Posterior vena cava (tissue), 2 donors: ENCODE measurements around the gene ABRACL. TPM values are rescaled to one million over a fixed set of nuclear protein-coding genes. Genes with fewer than 3 reads are reported as not detected.
A peak's percentile ranks its signal among the peaks of the same experiment; 100 is the strongest.
"Not testable (repeated sequence)": the region's sequence is repeated elsewhere in the genome, so short reads cannot be mapped to it uniquely, and the experiment has no call there.

Source experiments
- DNase-seq: peaks from one replicate; pipeline ENCODE4 v3.0.0-alpha.2; 2020; ENCODE audit warnings: low spot score
- intact Hi-C, 2 donors: fragments of 100-400 bp; cut with DNase I; formaldehyde crosslinking; loops; one replicate each; pipeline versions ENCODE4 v1.14.1 to v1.14.2; 2022 to 2023
- total RNA-seq, 2 donors: library from RNA; stranded (reverse); fragmentation: NEBNext Ultra II Directional; extraction: Animal tissue kit (Norgen Biotek cat#: 25700); gene quantifications; one replicate each; pipeline ENCODE4 v1.2.1, GENCODE V29; 2021
- donor health status: DM: yes; HTN: yes; CAD: no.
- donor health status: DM: yes; HTN: yes; CAD: no.

The ABRACL gene
- total RNA-seq, 2 donors from 2014 or later, result 15.0 to 16.2 TPM

DNA sequence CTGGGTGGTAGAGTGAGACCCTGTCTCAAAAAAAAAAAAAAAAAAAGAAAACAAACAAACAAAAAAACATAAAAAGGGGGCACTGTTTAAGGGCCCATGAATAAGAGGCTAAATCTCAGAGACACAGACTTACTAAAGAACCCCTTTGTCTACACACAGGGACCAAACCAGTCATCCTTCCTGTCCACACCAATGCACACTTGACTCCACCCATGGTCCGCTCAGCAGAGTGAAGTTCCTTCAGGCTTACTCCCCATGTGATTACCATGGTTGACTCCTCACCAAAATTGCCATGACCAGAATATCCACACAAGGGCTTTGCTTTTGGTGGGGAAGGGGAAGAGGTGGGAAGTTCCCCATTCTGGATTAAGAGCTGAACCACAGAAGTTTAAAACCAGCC lies 21.1 kb upstream of the ABRACL start:
- no peak for DNase-seq
- intact Hi-C loops, result no loop called here

GRCh38 chr6:139008117-139008516 lies 20.4 kb upstream of the ABRACL start:
- intact Hi-C loops, result no loop called here
- DNase-seq, result no peak

GRCh38 chr6:139010674-139011073 lies 17.9 kb upstream of the ABRACL start:
- no peak for DNase-seq
- intact Hi-C loops, result no loop called here

DNA sequence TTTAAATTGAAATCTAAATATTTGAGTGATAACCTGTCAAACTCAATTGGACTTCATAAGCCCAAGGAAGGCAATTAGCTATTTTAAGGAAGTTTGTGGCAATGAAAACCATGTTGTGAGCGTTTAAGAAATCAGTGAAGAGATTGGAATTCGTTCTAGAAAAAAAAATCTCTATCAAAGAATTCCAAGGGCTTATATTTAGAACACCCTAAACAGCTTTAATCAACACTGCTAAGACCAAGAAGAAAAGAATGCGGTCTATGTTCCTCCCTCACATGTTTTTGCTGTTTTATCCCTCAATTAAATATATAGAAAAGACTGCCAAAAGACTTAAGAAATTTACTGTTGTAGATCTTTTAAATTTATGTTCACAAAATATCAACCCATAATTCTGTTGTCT lies 16.6 kb upstream of the ABRACL start:
- intact Hi-C loops, result no loop called here
- no peak for DNase-seq

- intact Hi-C loops, result no loop called here
- no peak for DNase-seq
Measured at GRCh38 chr6:139013185-139013800, 15.3 kb upstream of the ABRACL start.

GRCh38 chr6:139014945-139015344 lies 13.6 kb upstream of the ABRACL start:
- intact Hi-C loops, result no loop called here
- no peak for DNase-seq

DNA sequence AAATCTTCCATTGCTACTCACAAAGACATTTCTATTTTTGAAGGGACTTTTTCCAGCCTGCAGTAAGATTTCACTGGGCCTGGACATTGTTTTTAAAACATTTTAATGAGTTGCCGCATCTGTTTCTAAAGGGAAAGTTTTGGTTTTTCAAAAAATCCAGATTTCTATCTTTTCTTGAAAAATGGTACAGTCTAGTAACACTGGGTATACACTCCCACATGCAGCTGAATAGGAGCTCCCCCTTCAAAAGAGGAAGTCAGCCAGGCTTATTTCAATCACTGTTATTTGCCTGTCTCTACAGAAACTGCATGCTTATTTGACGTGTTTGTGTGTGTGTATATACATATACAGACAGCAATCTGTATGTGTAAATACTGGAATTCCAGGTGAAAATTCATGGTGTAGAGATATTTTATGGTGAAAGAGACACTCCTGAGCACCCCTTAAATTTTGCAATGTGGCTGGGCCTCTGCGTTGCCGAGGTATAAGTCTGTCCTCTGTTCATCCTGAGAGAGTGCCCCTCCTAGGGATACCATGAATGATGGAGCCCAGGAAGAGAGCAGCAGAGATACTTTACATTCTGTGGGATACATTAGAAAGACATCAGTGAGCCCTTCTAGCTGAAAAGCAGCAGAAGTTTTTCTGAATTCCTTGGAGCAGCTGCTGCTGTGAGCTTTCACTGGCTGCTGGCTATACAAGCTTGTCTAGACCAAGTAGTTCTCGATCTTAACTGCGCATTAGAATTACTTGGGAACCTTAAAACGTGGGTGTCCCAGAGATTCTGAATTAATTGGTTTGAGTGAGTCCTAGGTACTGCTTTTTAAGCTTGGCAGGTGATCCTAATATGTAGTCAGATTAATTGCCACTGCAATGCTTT lies 12.0 kb upstream of the ABRACL start:
- DNase-seq, result no peak
- intact Hi-C loops, result no loop called here

- DNase-seq, result no peak
- intact Hi-C loops, result no loop called here
Measured at GRCh38 chr6:139017227-139017626, 11.3 kb upstream of the ABRACL start.

DNA sequence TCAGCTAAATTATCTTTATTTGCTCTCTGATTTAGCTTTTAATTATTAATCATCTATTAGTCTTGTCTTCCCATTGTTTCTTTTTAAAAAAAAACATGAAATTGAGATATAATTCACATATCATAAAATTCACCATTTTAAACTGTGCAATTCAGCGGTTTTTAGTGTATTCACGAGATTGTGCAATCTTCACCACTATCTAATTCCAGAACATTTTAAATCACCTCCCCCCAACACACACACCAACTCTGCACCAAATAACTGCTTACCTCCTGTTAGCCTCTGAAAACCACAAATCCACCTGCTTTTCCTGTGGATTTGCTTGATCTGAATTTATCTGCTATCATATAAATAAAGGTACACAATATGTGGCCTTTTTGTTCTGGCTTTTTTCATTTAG lies 8.8 kb upstream of the ABRACL start:
- intact Hi-C loops, result loop anchor here in 1 of 2 donors (5.0 kb wide), 1 partner anchor 618 kb away; no protein-coding TSS in a partner anchor
- DNase-seq, result no peak

DNA sequence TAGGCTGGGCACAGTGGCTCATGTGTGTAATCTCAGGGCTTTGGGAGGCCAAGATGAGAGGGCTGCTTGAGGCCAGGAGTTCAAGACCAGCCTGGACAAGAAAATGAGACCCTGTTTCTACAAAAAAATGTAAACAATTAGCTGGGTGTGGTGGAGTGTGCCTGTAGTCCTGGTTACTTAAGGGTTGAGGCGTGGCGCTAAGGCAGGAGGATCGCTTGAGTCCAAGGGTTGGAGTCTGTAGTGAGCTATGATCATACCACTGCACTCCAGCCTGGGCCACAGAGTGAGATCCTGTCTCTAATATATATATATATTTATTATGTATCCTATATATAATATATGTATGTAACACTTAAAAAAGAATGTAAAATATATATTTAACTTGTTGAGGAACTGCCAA lies 7.9 kb upstream of the ABRACL start:
- no peak for DNase-seq
- intact Hi-C loops, result loop anchor here in 1 of 2 donors (5.0 kb wide), 1 partner anchor 617 kb away; no protein-coding TSS in a partner anchor

DNA sequence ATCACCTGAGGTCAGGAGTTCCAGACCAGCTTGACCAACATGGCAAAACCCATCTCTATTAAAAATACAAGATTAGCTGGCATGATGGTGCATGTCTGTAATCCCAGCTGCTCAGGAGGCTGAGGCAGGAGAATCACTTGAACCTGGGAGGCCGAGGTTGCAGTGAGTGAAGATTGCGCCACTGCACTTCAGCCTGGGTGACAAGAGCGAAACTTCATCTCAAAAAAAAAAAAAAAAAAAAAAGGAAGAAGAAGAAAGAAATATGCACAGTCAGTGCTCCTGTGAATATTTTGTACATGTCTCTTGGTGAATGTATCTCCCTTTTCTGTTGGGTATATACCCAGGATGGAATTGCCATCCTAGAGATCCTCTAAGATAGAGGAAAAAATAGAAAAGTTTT lies 3.1 kb upstream of the ABRACL start:
- intact Hi-C loops, result not testable (repeated sequence)

DNA sequence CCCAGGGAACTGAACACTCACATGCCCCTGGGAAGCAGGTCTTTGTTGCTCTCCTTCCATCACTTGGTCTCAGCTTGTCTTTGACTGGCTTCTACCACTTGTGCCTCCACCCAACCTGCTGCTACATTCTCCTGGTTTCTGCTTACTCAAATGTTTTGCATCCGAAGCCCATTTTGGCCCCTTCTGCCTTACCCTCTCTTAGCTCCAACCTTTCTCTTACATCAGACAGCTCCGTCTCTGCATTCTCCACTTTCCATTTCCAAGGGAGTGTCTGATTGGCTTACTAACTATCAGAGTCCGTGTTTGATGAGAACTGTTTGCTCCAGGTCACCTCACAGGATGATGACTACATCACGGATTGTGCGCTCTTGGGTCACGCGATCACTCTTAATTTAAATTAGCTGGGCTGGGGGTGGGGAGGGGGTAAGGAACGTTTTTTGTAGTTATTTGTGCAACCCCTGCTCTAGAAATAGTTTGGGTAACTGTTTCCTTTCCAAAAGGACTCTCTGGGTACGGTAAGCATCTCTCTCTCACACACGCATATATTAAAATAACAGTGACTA lies 844 bp upstream of the ABRACL start:
- DNase-seq, result no peak
- intact Hi-C loops, result no loop called here

More for the DNA sequence above, 3.1 kb upstream of the ABRACL start:
- DNase-seq, result not testable (repeated sequence)

DNA sequence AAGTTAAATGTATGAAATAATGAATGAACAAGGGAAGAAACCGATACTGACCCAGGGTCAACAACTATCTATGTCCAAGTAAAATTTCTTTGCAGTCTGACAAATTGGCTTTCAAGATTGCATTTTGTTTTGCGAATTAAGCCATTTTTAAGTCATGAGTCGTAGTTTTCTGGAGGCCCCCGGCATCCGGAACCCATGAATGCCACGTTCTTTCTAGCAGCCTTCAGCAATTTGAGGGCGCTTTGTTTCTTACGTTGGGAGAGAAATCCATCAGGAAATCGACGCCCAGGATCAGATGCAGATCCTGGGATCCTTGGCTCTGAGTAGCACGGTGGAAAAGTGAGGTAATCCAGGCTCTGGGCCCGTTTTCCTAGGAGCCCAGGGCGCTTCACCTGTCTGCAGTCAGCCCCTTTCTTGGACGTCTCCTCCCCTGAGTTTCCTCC lies 309 bp upstream of the ABRACL start:
- no peak for DNase-seq
- intact Hi-C loops, result no loop called here

- intact Hi-C loops, result no loop called here
Measured at GRCh38 chr6:139029470-139030227, 1.1 kb downstream of the ABRACL start.

DNA sequence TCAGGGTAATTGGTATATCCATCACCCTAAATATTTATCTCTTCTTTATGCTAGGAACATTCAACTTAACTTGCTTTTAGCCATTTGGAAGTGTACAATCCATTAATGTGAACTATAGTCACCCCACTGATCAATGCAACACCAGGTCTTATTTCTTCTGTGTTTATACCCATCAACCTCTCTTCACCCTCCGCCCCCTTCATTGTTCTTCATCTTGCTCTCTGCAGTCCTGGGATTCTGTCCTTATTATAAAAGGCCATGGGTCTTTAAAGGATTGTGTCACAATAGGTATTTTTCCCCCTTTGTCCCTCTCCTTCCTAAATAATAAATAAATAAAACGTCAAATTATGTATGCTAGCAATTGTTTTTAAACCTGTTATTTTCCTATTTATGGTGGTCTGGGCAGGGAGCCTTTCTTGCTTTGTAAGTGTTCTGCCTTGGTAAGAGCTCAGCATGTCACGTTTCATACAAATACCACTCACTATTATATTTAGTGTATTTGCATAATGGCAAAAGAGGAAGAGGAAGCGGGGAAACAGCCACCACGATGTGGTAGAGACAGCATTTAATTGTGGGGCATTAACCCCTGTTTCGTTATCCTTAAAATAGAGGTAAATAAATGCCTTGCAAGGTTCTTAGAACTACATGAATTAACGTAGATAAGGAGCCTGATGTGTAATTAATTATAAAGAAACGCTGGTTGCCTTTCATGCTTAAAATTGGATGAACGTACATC lies 1.9 kb downstream of the ABRACL start:
- DNase-seq, result no peak
- intact Hi-C loops, result no loop called here

More at GRCh38 chr6:139029470-139030227, 1.1 kb downstream of the ABRACL start:
- DNase-seq, result peak; percentile 89

- DNase-seq, result no peak
Measured at GRCh38 chr6:139037490-139037889, 8.9 kb downstream of the ABRACL start.

GRCh38 chr6:139044250-139044649 lies 15.7 kb downstream of the ABRACL start:
- intact Hi-C loops, result no loop called here
- no peak for DNase-seq

More at GRCh38 chr6:139037490-139037889, 8.9 kb downstream of the ABRACL start:
- intact Hi-C loops, result no loop called here

GRCh38 chr6:139047677-139048076 lies 19.1 kb downstream of the ABRACL start:
- intact Hi-C loops, result no loop called here
- no peak for DNase-seq

- intact Hi-C loops, DNase-seq: not testable (repeated sequence)
Measured at GRCh38 chr6:139048912-139049311, 20.4 kb downstream of the ABRACL start.
